Esophagus muscularis mucosa (tissue), 4 donors: ENCODE measurements around the gene PLA2G4D.

Source experiments
- CTCF ChIP-seq, 3 experiments: fragments of 200-600 bp in 2 of 3; fragments of 450-650 bp in 1 of 3; sonication (generic) in 2 of 3; IDR thresholded peaks; one replicate each; pipeline ENCODE4 v1.5.1; 2017 to 2019; ENCODE audit warnings: antibody characterized with exemption in 3 of 3, mild to moderate bottlenecking in 2 of 3, moderate library complexity in 1 of 3
- EP300 ChIP-seq: sonication (generic); formaldehyde crosslinking; IDR thresholded peaks from one replicate; pipeline ENCODE4 v1.6.1; 2017; ENCODE audit warnings: antibody characterized with exemption
- POLR2A ChIP-seq: fragments of 450-650 bp; IDR thresholded peaks from one replicate; pipeline ENCODE4 v1.6.1; 2017; ENCODE audit warnings: antibody characterized with exemption, moderate library complexity, mild to moderate bottlenecking, low read depth
- POLR2AphosphoS5 ChIP-seq, 2 donors: sonication (generic); formaldehyde crosslinking; IDR thresholded peaks; one replicate each; pipeline ENCODE4 v1.6.1; 2017; ENCODE audit warnings: antibody characterized with exemption in 2 of 2

- no peak for TF ChIP-seq CTCF (IDR thresholded peaks at IDR 0.05)
- TF ChIP-seq POLR2AphosphoS5 (IDR thresholded peaks at IDR 0.05) = no peak
- no peak for TF ChIP-seq EP300
- no peak for TF ChIP-seq POLR2A
These were observed 20.9 kb downstream of the PLA2G4D start for GRCh38 chr15:42073418-42073817.
